Effector memory CD8-positive, alpha-beta T cell (primary cell): ENCODE measurements around the gene FAIM2.
"Not testable (repeated sequence)": the region's sequence is repeated elsewhere in the genome, so short reads cannot be mapped to it uniquely, and the experiment has no call there.

Experiments used
- ATAC-seq: fragments of 150-1000 bp; cut with Tn5 transposase; replicated peaks from 2 replicates; pipeline ENCODE4 v1.10.0; 2021; ENCODE audit warnings: mild to moderate bottlenecking, moderate library complexity
- DNase-seq, 3 experiments: peaks; one replicate each; pipeline ENCODE4 v3.0.0; 2021
- H3K27ac Mint-ChIP-seq, 2 donors: one replicate each; pipeline ENCODE4 v1.8.0; 2022; ENCODE audit warnings: mild to moderate bottlenecking in 2 of 2, mixed read lengths in 2 of 2, moderate library complexity in 2 of 2
- H3K27me3 Mint-ChIP-seq, 2 donors: one replicate each; pipeline ENCODE4 v1.8.0; 2022; ENCODE audit warnings: mixed read lengths in 2 of 2
- H3K36me3 Mint-ChIP-seq: one replicate; pipeline ENCODE4 v1.8.0; 2022; ENCODE audit warnings: mild to moderate bottlenecking, moderate library complexity, mixed read lengths; ENCODE audit not compliant: insufficient read depth
- H3K4me1 Mint-ChIP-seq, 2 donors: one replicate each; pipeline ENCODE4 v1.8.0; 2022; ENCODE audit warnings: low read depth in 2 of 2, mixed read lengths in 2 of 2
- H3K4me3 Mint-ChIP-seq, 2 donors: one replicate each; pipeline ENCODE4 v1.8.0; 2022; ENCODE audit warnings: mild to moderate bottlenecking in 2 of 2, mixed read lengths in 2 of 2, moderate library complexity in 2 of 2
- H3K9me3 Mint-ChIP-seq, 2 donors: one replicate each; pipeline ENCODE4 v1.8.0; 2022; ENCODE audit warnings: mixed read lengths in 2 of 2

FAIM2 gene

DNA sequence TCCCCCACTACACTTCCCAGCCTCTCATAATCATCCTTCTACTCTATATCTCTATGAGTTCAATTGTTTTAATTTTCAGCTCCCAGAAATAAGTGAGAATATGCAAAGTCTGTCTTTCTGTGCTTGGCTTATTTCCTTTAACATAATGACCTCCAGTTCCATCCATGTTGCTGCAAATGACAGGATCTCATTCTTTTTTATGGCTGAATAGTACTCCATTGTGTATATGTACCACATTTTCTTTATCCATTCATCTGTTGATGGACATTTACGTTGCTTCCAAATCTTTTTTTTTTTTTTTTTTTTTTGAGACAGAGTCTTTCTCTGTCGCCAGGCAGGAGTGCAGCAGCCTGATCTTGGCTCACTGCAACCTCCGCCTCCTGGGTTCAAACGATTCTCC is 47.8 kb downstream of the FAIM2 start:
- H3K4me3 Mint-ChIP-seq, ATAC-seq: not testable (repeated sequence)
- H3K27me3 Mint-ChIP-seq, result peaks cover 38 to 48% of the 10 kb centered on the region in 2 donors

DNA sequence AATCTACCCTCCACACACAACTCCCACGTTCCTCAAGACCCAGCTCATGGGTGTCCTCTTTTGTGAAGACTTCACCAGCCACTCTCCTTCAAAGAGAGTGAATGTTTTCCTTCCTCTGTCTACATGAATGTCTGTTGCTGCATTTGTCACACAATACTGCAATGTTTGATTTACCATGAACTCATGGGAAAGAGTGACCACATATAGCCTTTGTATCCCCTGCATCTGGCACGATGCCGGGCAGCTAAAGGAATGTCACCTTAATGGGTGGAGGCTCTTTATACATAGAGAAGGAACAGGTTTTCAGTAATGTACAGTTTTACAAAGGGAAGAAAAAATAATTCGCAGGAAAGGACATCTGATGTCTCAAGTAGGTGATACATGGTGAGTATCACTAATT is 48.7 kb downstream of the FAIM2 start:
- no peak overlapping the region for H3K27ac Mint-ChIP-seq
- H3K27me3 Mint-ChIP-seq, result peaks cover 41 to 55% of the 10 kb centered on the region in 2 donors
- H3K9me3 Mint-ChIP-seq, result no peaks in the 10 kb centered on the region
- H3K36me3 Mint-ChIP-seq, result no peaks in the 10 kb centered on the region
- no peak for DNase-seq
- ATAC-seq, result no peak
- H3K4me3 Mint-ChIP-seq, result no peak overlapping the region
- no peaks in the 10 kb centered on the region for H3K4me1 Mint-ChIP-seq

More for the DNA sequence above, 47.8 kb downstream of the FAIM2 start:
- not testable (repeated sequence) for H3K27ac Mint-ChIP-seq, H3K9me3 Mint-ChIP-seq, DNase-seq, H3K36me3 Mint-ChIP-seq, H3K4me1 Mint-ChIP-seq

DNA sequence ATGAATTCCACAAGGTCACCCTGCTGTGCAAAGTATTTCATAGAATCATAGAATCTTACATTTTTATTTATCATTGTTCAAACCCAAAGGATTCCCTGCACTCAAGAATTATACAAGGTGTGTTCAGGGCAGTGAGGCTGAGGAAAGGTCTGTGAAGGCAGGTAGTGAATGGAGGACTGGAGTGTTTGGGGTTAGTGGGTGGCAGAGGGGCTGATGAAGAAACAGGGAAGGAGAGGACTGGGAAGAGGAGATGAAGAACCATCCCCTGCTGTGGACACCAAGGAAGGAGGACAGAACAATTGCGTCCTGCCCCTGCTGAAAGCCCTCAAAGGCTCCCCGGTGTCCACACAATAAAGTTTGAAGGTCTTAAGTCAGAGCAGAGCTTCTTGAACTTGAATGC is 50.0 kb downstream of the FAIM2 start:
- Mint-ChIP-seq H3K4me1 (no peaks in the 10 kb centered on the region), H3K36me3 (no peaks in the 10 kb centered on the region), H3K27me3 (peaks cover 37 to 52% of the 10 kb centered on the region in 2 donors)

DNA sequence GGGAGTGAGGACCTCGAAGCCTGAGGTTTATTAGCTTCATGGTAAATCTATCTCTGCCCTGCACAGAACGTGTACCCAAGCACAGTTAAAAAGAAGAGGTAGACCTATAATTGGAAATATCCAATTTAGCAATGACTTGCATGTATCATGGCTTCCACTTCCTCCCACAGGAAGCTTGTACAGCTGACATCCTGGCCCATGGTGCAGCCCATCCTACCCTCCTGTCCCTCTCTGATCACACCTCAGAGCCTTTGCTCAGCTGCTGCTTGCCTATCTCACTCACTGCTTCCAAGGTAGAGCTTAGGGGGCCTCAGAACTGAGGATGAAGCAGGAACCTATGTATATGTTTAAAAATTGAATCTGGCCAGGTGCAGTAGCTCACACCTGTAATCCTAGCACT is 56.5 kb downstream of the FAIM2 start:
- Mint-ChIP-seq H3K27ac (no peak overlapping the region), H3K4me3 (no peak overlapping the region), H3K4me1 (peaks cover 10 to 19% of the 10 kb centered on the region in 2 donors), H3K27me3 (peaks cover 32 to 34% of the 10 kb centered on the region in 2 donors), H3K9me3 (no peaks in the 10 kb centered on the region), H3K36me3 (peaks cover 9% of the 10 kb centered on the region)
- DNase-seq (no peak), ATAC-seq (no peak)

More for the DNA sequence above, 50.0 kb downstream of the FAIM2 start:
- no peak for DNase-seq
- ATAC-seq, result no peak
- no peaks in the 10 kb centered on the region for H3K9me3 Mint-ChIP-seq
- H3K4me3 Mint-ChIP-seq, result no peak overlapping the region
- H3K27ac Mint-ChIP-seq, result no peak overlapping the region

- peaks cover 19 to 29% of the 10 kb centered on the region in 2 donors for H3K4me1 Mint-ChIP-seq
- ATAC-seq (no peak), DNase-seq (no peak)
- H3K9me3 Mint-ChIP-seq, result no peaks in the 10 kb centered on the region
- H3K27ac Mint-ChIP-seq, result no peak overlapping the region
- no peak overlapping the region for H3K4me3 Mint-ChIP-seq
- peaks cover 9% of the 10 kb centered on the region for H3K36me3 Mint-ChIP-seq
- H3K27me3 Mint-ChIP-seq, result peaks cover 21 to 22% of the 10 kb centered on the region in 2 donors
Observed at GRCh38 chr12:49846032-49846431, 57.7 kb downstream of the FAIM2 start.

GRCh38 chr12:49843876-49844437 is 59.7 kb downstream of the FAIM2 start:
- DNase-seq, result no peak
- H3K4me1 Mint-ChIP-seq, result peaks cover 19 to 29% of the 10 kb centered on the region in 2 donors
- H3K27ac Mint-ChIP-seq, result no peak overlapping the region
- ATAC-seq, result no peak
- peaks cover 9 to 11% of the 10 kb centered on the region in 2 donors for H3K27me3 Mint-ChIP-seq
- H3K36me3 Mint-ChIP-seq, result peaks cover 9% of the 10 kb centered on the region
- H3K4me3 Mint-ChIP-seq, result peak overlapping the region in 1 of 2 donors; percentile 90
- H3K9me3 Mint-ChIP-seq, result no peaks in the 10 kb centered on the region

- peak overlapping the region; percentile 93 to 94 for H3K27ac Mint-ChIP-seq
- ATAC-seq, result no peak
Observed at GRCh38 chr12:49843411-49843810, 60.3 kb downstream of the FAIM2 start.

DNA sequence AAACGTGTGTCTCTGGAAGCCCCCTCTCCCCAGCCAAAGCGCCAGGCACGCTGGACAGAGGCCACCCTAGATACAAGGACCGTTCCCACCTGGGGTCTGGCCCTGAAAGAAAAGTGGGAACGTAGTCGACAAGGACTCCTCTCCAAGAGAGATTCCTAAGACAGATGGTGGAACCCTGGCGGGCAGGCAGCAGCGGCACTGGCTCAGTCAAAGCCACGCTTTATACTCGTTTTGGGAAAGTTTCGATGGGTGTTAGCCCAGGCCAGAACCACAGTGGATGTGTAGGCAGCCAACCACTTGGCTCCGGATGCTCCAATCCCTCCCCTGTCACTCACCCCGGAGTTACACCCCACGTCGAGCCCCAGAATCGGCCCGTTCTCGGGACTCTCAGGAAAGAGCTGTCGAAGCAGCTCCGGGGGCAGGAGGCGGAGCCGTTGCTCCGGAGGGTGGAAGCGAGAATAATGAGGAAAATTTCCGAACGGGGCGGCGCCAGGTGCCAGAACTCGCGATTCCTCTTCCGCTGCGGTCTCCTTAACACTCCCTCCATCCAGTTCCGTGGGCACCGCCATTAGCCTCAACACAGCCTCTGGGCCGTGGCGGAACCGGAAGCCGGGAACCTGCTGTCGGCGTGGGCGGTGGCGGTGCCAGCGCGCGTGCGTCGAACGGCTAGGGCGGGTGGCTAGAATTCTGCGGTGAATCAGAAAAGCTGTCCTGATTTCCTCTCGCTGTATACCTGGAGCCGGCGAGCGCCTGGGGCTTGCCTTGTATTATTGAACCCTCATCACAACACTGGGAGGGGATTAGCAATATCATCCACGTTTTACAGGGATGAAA is 61.0 kb downstream of the FAIM2 start, which contains the start of gene BCDIN3D:
Gene BCDIN3D (minus strand): TSS at position 588 of the 834 bp plus-strand sequence. CDS start 19 bp downstream, at position 569.
- H3K4me1 Mint-ChIP-seq, result peaks cover 19 to 29% of the 10 kb centered on the region in 2 donors
- DNase-seq (peak; percentile 86 to 87 (median 86)), ATAC-seq (peak; percentile 93)
- peak within 1 kb of the TSS; percentile 93 to 94 for H3K27ac Mint-ChIP-seq
- peaks cover 11% of the 10 kb centered on the region for H3K36me3 Mint-ChIP-seq
- H3K9me3 Mint-ChIP-seq, result no peaks in the 10 kb centered on the region
- H3K4me3 Mint-ChIP-seq, result peak within 1 kb of the TSS; percentile 90 to 91
- H3K27me3 Mint-ChIP-seq, result no peaks in the 10 kb centered on the region

More at GRCh38 chr12:49843411-49843810, 60.3 kb downstream of the FAIM2 start:
- no peak for DNase-seq
- H3K27me3 Mint-ChIP-seq, result peaks cover 4 to 6% of the 10 kb centered on the region in 2 donors
- peaks cover 19 to 29% of the 10 kb centered on the region in 2 donors for H3K4me1 Mint-ChIP-seq
- peaks cover 9% of the 10 kb centered on the region for H3K36me3 Mint-ChIP-seq
- H3K9me3 Mint-ChIP-seq, result no peaks in the 10 kb centered on the region
- peak overlapping the region; percentile 90 to 91 for H3K4me3 Mint-ChIP-seq

DNA sequence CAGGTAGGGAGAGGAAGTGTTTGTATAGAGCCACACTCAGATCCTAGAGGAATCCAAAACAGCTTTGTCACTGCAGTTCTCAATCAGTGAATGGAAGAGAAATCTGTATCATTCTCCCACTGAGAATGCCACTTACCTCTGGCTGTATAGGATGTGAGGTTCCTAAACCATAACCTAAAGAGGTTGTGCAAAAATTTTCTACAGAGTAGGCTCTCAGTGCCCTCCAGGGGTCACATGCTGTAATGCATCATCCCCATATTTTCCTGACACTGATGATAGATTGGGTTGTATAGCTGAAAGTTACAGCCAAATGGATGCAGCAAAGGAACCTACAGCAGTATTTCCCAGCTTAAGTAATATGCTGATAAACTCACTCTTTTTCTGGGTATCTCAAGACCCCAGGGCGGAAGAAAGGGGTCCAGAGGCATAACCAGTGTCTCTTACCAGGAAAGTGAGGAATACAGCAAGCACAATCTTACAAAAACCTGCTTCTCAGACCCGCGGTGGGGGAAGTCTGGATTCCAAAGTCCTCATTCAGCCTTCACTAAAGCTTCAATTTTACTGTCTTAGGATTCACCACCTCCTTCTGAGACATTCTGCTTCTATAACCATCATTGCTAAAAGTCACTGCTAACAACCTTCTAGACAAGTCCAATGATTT is 64.6 kb downstream of the FAIM2 start:
- Mint-ChIP-seq H3K27me3 (no peaks in the 10 kb centered on the region), H3K27ac (no peak overlapping the region), H3K4me3 (no peak overlapping the region), H3K36me3 (peaks cover 11% of the 10 kb centered on the region), H3K9me3 (no peaks in the 10 kb centered on the region), H3K4me1 (peaks cover 13 to 23% of the 10 kb centered on the region in 2 donors)
- DNase-seq, result peak; percentile 35 to 45 (median 40)
- peak; percentile 17 for ATAC-seq

DNA sequence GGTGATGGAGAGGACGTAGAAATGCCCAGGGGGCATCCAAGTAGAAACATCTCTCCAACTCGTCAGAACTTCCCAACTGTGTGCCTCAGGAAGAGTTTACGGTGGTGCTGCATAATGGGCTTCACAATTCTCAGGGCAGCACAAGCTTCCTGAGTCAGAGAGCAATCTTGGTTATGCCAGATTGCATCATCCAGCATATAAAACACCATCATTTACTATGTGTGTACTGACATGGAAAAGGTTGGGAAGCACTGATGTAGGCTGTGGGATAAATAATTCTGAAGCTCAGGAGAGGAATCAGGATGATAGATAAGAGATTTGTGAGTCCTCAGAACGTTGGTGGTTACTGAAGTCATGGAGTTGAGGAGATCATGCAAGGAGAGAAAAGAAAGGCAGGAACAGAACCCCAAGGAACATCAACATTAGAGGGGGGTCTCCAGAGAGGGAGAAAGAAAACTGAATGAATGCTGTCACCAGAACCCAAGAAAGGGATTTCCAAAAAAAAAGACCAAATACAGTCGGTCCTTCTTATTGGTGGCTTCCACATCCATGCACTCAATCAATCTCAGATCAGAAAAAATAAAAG is 70.8 kb downstream of the FAIM2 start:
- peaks cover 11% of the 10 kb centered on the region in 2 donors for H3K4me1 Mint-ChIP-seq
- peaks cover 0 to 8% of the 10 kb centered on the region in 2 donors for H3K27me3 Mint-ChIP-seq
- no peak for ATAC-seq
- peaks cover 5% of the 10 kb centered on the region for H3K36me3 Mint-ChIP-seq
- DNase-seq, result no peak
- H3K27ac Mint-ChIP-seq, result no peak overlapping the region
- H3K4me3 Mint-ChIP-seq, result no peak overlapping the region
- no peaks in the 10 kb centered on the region for H3K9me3 Mint-ChIP-seq

- Mint-ChIP-seq H3K4me1 (peaks cover 14 to 20% of the 10 kb centered on the region in 2 donors), H3K27ac (no peak overlapping the region)
Observed at GRCh38 chr12:49831717-49832116, 72.0 kb downstream of the FAIM2 start.

GRCh38 chr12:49828133-49829091 is 75.3 kb downstream of the FAIM2 start, which contains the start of gene NCKAP5L:
Gene NCKAP5L (minus strand): TSS chr12:49828413. CDS start chr12:49804044, 24,369 bp downstream.
- Mint-ChIP-seq H3K4me1 (peaks cover 17 to 25% of the 10 kb centered on the region in 2 donors), H3K4me3 (peak within 1 kb of the TSS; percentile 79 to 84), H3K9me3 (no peaks in the 10 kb centered on the region), H3K27me3 (peaks cover 0 to 8% of the 10 kb centered on the region in 2 donors), H3K27ac (peak within 1 kb of the TSS; percentile 22 to 86), H3K36me3 (peaks cover 10% of the 10 kb centered on the region)
- ATAC-seq, result peak; percentile 89
- peak; percentile 91 for DNase-seq

More at GRCh38 chr12:49831717-49832116, 72.0 kb downstream of the FAIM2 start:
- H3K4me3 Mint-ChIP-seq, result no peak overlapping the region
- H3K27me3 Mint-ChIP-seq, result peaks cover 0 to 8% of the 10 kb centered on the region in 2 donors
- no peaks in the 10 kb centered on the region for H3K9me3 Mint-ChIP-seq
- peaks cover 8% of the 10 kb centered on the region for H3K36me3 Mint-ChIP-seq
- no peak for ATAC-seq
- DNase-seq, result no peak
